ENCODE measurements around the gene TMEM165.

Gene TMEM165

DNA sequence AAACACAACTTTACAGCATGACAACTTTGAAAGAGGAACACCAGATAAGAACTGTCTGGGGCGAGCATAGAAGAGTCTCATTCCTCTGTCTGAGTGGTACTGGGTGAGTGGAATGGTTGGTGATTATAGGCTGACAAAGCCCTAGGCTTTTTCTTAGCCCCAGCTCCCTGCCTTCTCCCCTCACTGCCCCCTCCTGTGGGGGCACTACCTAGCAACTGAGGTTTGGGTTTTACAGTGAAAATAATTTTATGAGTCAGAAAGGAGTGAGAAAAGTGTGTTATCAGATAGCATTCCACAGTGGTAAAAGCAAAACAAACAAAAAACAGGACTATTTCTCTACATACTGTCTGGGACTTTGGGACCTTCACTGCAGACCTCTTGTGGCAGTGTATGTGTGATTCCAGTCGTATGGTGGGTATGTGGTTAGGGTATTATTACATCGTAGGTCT is 10.5 kb upstream of the TMEM165 start:
- TF ChIP-seq, protein P1, sequence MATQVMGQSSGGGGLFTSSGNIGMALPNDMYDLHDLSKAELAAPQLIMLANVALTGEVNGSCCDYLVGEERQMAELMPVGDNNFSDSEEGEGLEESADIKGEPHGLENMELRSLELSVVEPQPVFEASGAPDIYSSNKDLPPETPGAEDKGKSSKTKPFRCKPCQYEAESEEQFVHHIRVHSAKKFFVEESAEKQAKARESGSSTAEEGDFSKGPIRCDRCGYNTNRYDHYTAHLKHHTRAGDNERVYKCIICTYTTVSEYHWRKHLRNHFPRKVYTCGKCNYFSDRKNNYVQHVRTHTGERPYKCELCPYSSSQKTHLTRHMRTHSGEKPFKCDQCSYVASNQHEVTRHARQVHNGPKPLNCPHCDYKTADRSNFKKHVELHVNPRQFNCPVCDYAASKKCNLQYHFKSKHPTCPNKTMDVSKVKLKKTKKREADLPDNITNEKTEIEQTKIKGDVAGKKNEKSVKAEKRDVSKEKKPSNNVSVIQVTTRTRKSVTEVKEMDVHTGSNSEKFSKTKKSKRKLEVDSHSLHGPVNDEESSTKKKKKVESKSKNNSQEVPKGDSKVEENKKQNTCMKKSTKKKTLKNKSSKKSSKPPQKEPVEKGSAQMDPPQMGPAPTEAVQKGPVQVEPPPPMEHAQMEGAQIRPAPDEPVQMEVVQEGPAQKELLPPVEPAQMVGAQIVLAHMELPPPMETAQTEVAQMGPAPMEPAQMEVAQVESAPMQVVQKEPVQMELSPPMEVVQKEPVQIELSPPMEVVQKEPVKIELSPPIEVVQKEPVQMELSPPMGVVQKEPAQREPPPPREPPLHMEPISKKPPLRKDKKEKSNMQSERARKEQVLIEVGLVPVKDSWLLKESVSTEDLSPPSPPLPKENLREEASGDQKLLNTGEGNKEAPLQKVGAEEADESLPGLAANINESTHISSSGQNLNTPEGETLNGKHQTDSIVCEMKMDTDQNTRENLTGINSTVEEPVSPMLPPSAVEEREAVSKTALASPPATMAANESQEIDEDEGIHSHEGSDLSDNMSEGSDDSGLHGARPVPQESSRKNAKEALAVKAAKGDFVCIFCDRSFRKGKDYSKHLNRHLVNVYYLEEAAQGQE (IDR thresholded peaks at IDR 0.05; ENCODE audit: insufficient read depth in 1 of 2, low read depth in 2 of 2, low read length in 2 of 2) = no peak
- TF ChIP-seq FOXP2 (optimal IDR thresholded peaks at IDR 0.05; ENCODE audit: borderline replicate concordance, extremely low read depth, extremely low read length, insufficient read depth) (no peak), TAF1 (IDR thresholded peaks at IDR 0.05; ENCODE audit: borderline replicate concordance, insufficient read depth, low read length) (no peak), POLR2AphosphoS5 (IDR thresholded peaks at IDR 0.05; ENCODE audit: low read depth, low read length) (no peak), SIN3A (IDR thresholded peaks at IDR 0.05; ENCODE audit: borderline replicate concordance, insufficient read depth, low read length) (no peak)

- TF ChIP-seq, protein P1 (IDR thresholded peaks at IDR 0.05; ENCODE audit: insufficient read depth in 1 of 2, low read depth in 2 of 2, low read length in 2 of 2) = no peak
These were observed 9.7 kb upstream of the TMEM165 start for GRCh38 chr4:55386073-55386472.

DNA sequence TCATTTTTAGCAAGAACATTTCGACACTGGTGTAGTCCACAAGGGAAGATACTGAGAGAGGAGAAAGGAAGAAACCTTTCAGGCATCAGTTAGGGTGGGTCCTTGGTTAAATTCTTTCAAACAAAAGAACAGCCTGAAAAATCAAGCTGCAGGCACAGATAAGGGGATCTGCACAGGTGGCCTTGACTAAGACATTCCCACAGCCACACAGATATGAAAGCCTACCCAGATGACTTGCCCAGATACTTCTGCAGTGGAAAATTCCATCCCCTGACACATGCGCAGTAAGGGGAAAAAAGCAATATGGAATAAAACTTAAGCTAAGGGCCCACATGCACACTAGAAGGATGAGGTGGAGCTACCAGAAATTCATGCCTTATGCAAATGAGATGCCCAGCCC is 8.9 kb upstream of the TMEM165 start:
- TF ChIP-seq, protein P1 (IDR thresholded peaks at IDR 0.05; ENCODE audit: insufficient read depth in 1 of 2, low read depth in 2 of 2, low read length in 2 of 2) = no peak
- no peak for TF ChIP-seq POLR2AphosphoS5 (IDR thresholded peaks at IDR 0.05; ENCODE audit: low read depth, low read length)
- TF ChIP-seq SIN3A (IDR thresholded peaks at IDR 0.05; ENCODE audit: borderline replicate concordance, insufficient read depth, low read length) = no peak
- no peak for TF ChIP-seq TAF1 (IDR thresholded peaks at IDR 0.05; ENCODE audit: borderline replicate concordance, insufficient read depth, low read length)

GRCh38 chr4:55393461-55394320 is 2.1 kb upstream of the TMEM165 start:
- TF ChIP-seq SIN3A (IDR thresholded peaks at IDR 0.05; ENCODE audit: borderline replicate concordance, insufficient read depth, low read length) (no peak), TAF1 (IDR thresholded peaks at IDR 0.05; ENCODE audit: borderline replicate concordance, insufficient read depth, low read length) (no peak), FOXP2 (optimal IDR thresholded peaks at IDR 0.05; ENCODE audit: borderline replicate concordance, extremely low read depth, extremely low read length, insufficient read depth) (no peak), POLR2AphosphoS5 (IDR thresholded peaks at IDR 0.05; ENCODE audit: low read depth, low read length) (no peak)
- TF ChIP-seq, protein P1 (IDR thresholded peaks at IDR 0.05; ENCODE audit: insufficient read depth in 1 of 2, low read depth in 2 of 2, low read length in 2 of 2) = no peak

DNA sequence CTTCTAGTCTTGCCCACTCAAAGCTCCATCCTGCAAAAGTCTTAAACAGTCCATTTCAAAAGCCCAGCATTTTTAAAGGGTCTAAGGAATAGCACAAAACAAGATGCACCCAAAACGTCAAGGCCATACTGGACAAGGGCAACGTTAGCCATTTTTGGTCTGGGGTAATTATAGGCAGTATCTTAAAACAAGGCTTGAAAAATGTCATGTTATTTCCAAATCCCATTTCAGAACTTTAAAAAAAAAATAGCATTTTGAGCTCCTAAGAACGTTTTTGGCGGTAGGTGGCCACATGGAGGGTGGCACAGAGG is 584 bp upstream of the TMEM165 start:
- TF ChIP-seq, protein P1 (IDR thresholded peaks at IDR 0.05; ENCODE audit: insufficient read depth in 1 of 2, low read depth in 2 of 2, low read length in 2 of 2) = no peak
- TF ChIP-seq TAF1 (IDR thresholded peaks at IDR 0.05; ENCODE audit: borderline replicate concordance, insufficient read depth, low read length) (no peak), POLR2AphosphoS5 (IDR thresholded peaks at IDR 0.05; ENCODE audit: low read depth, low read length) (no peak), FOXP2 (optimal IDR thresholded peaks at IDR 0.05; ENCODE audit: borderline replicate concordance, extremely low read depth, extremely low read length, insufficient read depth) (no peak), SIN3A (IDR thresholded peaks at IDR 0.05; ENCODE audit: borderline replicate concordance, insufficient read depth, low read length) (no peak)

All from PFSK-1 (cell line).